Lower leg skin (tissue), 3 donors: ENCODE results near the gene DLG2.

Experiments
- CTCF ChIP-seq, 3 donors: fragments of 450-650 bp; IDR thresholded peaks; one replicate each; pipeline ENCODE4 v1.5.1; 2016; ENCODE audit warnings: antibody characterized with exemption in 3 of 3, mild to moderate bottlenecking in 3 of 3, moderate library complexity in 2 of 3
- POLR2A ChIP-seq, 2 donors: fragments of 450-650 bp; IDR thresholded peaks; one replicate each; pipeline ENCODE4 v1.6.1; 2016 to 2017; ENCODE audit warnings: antibody characterized with exemption in 2 of 2, mild to moderate bottlenecking in 1 of 2, moderate library complexity in 1 of 2

GRCh38 chr11:84642500-84642899 is 984.6 kb downstream of the DLG2 start:
- TF ChIP-seq POLR2A (IDR thresholded peaks at IDR 0.05): no peak
- TF ChIP-seq CTCF (IDR thresholded peaks at IDR 0.05): no peak
